Activated B cell treated with CpG ODN at 0.5 μM for 24 hours (primary cell): Measurements from ENCODE around the gene ATN1. TPM values are rescaled to one million over a fixed set of nuclear protein-coding genes. Genes with fewer than 3 reads are reported as not detected.
"Not testable (repeated sequence)": the region's sequence is repeated elsewhere in the genome, so short reads cannot be mapped to it uniquely, and the experiment has no call there.

Experiments
- ATAC-seq: fragments of 200-7000 bp; cut with Tn5 transposase; one replicate; pipeline ENCODE4 v1.10.0; 2021; ENCODE audit warnings: low read depth, mild to moderate bottlenecking, moderate library complexity
- CTCF ChIA-PET: fragments of 350-600 bp; sonication (Branson Sonifier 250); formaldehyde crosslinking; loops from one replicate; lab custom pipeline; 2021; ENCODE audit warnings: antibody characterized with exemption; lab: Charles Lee
- POLR2A ChIA-PET: fragments of 350-600 bp; sonication (Branson Sonifier 250); formaldehyde crosslinking; loops from one replicate; lab custom pipeline; 2021; ENCODE audit warnings: antibody characterized with exemption; lab: Charles Lee
- DNase-seq: peaks from one replicate; pipeline ENCODE4 v3.0.0; 2022
- H3K27ac Mint-ChIP-seq: one replicate; pipeline ENCODE4 v1.8.0; 2020; ENCODE audit warnings: mixed read lengths
- H3K27me3 Mint-ChIP-seq: one replicate; pipeline ENCODE4 v1.8.0; 2021; ENCODE audit warnings: mixed read lengths
- H3K36me3 Mint-ChIP-seq: one replicate; pipeline ENCODE4 v1.8.0; 2021; ENCODE audit warnings: low read depth, mixed read lengths
- H3K4me1 Mint-ChIP-seq: one replicate; pipeline ENCODE4 v1.8.0; 2021; ENCODE audit warnings: mixed read lengths
- H3K4me3 Mint-ChIP-seq: one replicate; pipeline ENCODE4 v1.8.0; 2020; ENCODE audit warnings: mild to moderate bottlenecking, mixed read lengths
- H3K9me3 Mint-ChIP-seq: one replicate; pipeline ENCODE4 v1.8.0; 2020; ENCODE audit warnings: mixed read lengths
- CTCF ChIP-seq: fragments of 200-600 bp; IDR thresholded peaks from one replicate; pipeline ENCODE4 v1.8.0; 2022; ENCODE audit warnings: antibody characterized with exemption, mild to moderate bottlenecking
- intact Hi-C: fragments of 100-400 bp; cut with micrococcal nuclease; formaldehyde crosslinking; loops from one replicate; pipeline ENCODE4 v1.15.1; 2024
- total RNA-seq: library from RNA; stranded (reverse); gene quantifications from 2 replicates; pipeline ENCODE4 v1.2.3, GENCODE V29; 2022

Gene ATN1
- total RNA-seq, 1 donor from 2014 or later = 50.9 TPM

- intact Hi-C loops = no loop called here
- ATAC-seq (no peak), DNase-seq (no peak)
- no peaks in the 10 kb centered on the region for H3K9me3 Mint-ChIP-seq
- POLR2A ChIA-PET = interaction anchor here (1.2 to 3.3 kb wide), 7 partner anchors 9 to 152 kb away, joined by 5 to 19 read pairs (median 7); partner anchors contain the start of genes ATN1, ENO2, MLF2 and SPSB2
- H3K27me3 Mint-ChIP-seq = no peaks in the 10 kb centered on the region
- TF ChIP-seq CTCF = no peak
- no peaks in the 10 kb centered on the region for H3K4me1 Mint-ChIP-seq
- H3K36me3 Mint-ChIP-seq = no peaks in the 10 kb centered on the region
- CTCF ChIA-PET = interaction anchor here (0.6 to 2.2 kb wide), 6 partner anchors 9 to 36 kb away, joined by 3 to 7 read pairs (median 3); partner anchors contain the start of genes ENO2 and SPSB2
- no peak overlapping the region for H3K27ac Mint-ChIP-seq
- no peak overlapping the region for H3K4me3 Mint-ChIP-seq
Observed at GRCh38 chr12:6905414-6906040, 22.2 kb upstream of the ATN1 start.

GRCh38 chr12:6908141-6908540 is 19.6 kb upstream of the ATN1 start:
- H3K9me3 Mint-ChIP-seq, intact Hi-C loops, H3K27ac Mint-ChIP-seq, H3K36me3 Mint-ChIP-seq, H3K27me3 Mint-ChIP-seq, H3K4me3 Mint-ChIP-seq, DNase-seq, H3K4me1 Mint-ChIP-seq, ATAC-seq: not testable (repeated sequence)
- ChIA-PET CTCF (interaction anchor here (1.5 kb wide), 1 partner anchor 36 kb away, joined by 8 read pairs; the partner anchor contains the start of gene SPSB2), POLR2A (interaction anchor here (0.6 to 2.3 kb wide), 7 partner anchors 10 to 60 kb away, joined by 3 to 14 read pairs (median 4); partner anchors contain the start of genes C12orf57 and RNU7-1)

GRCh38 chr12:6909421-6910145 is 18.2 kb upstream of the ATN1 start:
- Mint-ChIP-seq H3K27ac (no peak overlapping the region), H3K27me3 (peaks cover 2% of the 10 kb centered on the region), H3K9me3 (no peaks in the 10 kb centered on the region), H3K4me3 (no peak overlapping the region), H3K4me1 (peaks cover 13% of the 10 kb centered on the region), H3K36me3 (no peaks in the 10 kb centered on the region)
- CTCF ChIA-PET = interaction anchor here (1.0 kb wide), 1 partner anchor 14 kb away, joined by 3 read pairs; no protein-coding TSS in a partner anchor
- no peak for TF ChIP-seq CTCF
- DNase-seq (no peak), ATAC-seq (no peak)
- POLR2A ChIA-PET = interaction anchor here (2.3 kb wide), 1 partner anchor 18 kb away, joined by 8 read pairs; no protein-coding TSS in a partner anchor
- intact Hi-C loops = no loop called here

- peak overlapping the region; percentile 9 for H3K4me3 Mint-ChIP-seq
- H3K27me3 Mint-ChIP-seq = peaks cover 2% of the 10 kb centered on the region
- DNase-seq = no peak
- H3K9me3 Mint-ChIP-seq = no peaks in the 10 kb centered on the region
- H3K27ac Mint-ChIP-seq = no peak overlapping the region
- H3K4me1 Mint-ChIP-seq = peaks cover 30% of the 10 kb centered on the region
- H3K36me3 Mint-ChIP-seq = peaks cover 11% of the 10 kb centered on the region
- no peak for ATAC-seq
- no peak for TF ChIP-seq CTCF
- intact Hi-C loops = no loop called here
- ChIA-PET CTCF (interaction anchor here (0.9 kb wide), 1 partner anchor 21 kb away, joined by 3 read pairs; no protein-coding TSS in a partner anchor), POLR2A (interaction anchor here (0.6 to 0.9 kb wide), 3 partner anchors 15 to 90 kb away, joined by 3 to 4 read pairs (median 3); partner anchors contain the start of genes C12orf57 and RNU7-1)
Observed at GRCh38 chr12:6912164-6912935, 15.4 kb upstream of the ATN1 start.
